Smooth muscle cell (in vitro differentiated cells): ENCODE results near the gene RPP25. TPM values are rescaled to one million over a fixed set of nuclear protein-coding genes. Genes with fewer than 3 reads are reported as not detected.

Experiments
- DNase-seq: peaks from one replicate; lab custom pipeline; 2025; ENCODE audit not compliant: unreplicated experiment; lab: John Stamatoyannopoulos, UW
- H2AFZ ChIP-seq: fragments of 200-600 bp; sonication (generic); 2 replicates; pipeline ENCODE4 v1.6.0; 2016; ENCODE audit warnings: antibody characterized with exemption, low read depth, mild to moderate bottlenecking
- H3F3A ChIP-seq: fragments of 200-600 bp; sonication (generic); 2 replicates; pipeline ENCODE4 v1.6.0; 2017; ENCODE audit warnings: antibody characterized with exemption, low read depth
- H3K27ac ChIP-seq: fragments of 200-600 bp; sonication (generic); 2 replicates; pipeline ENCODE4 v1.5.1; 2016; ENCODE audit warnings: low read depth, mild to moderate bottlenecking
- H3K27me3 ChIP-seq: fragments of 200-600 bp; sonication (generic); 2 replicates; pipeline ENCODE4 v1.6.1; 2016; ENCODE audit warnings: low read depth, mild to moderate bottlenecking
- H3K36me3 ChIP-seq: fragments of 200-600 bp; sonication (generic); 2 replicates; pipeline ENCODE4 v1.5.1; 2016; ENCODE audit warnings: low read depth
- H3K4me1 ChIP-seq: fragments of 200-600 bp; sonication (generic); 2 replicates; pipeline ENCODE4 v1.5.1; 2016; ENCODE audit warnings: low read depth
- H3K4me2 ChIP-seq: fragments of 200-600 bp; sonication (generic); 2 replicates; pipeline ENCODE4 v1.6.0; 2016; ENCODE audit warnings: mild to moderate bottlenecking
- H3K4me3 ChIP-seq: fragments of 200-600 bp; sonication (generic); 2 replicates; pipeline ENCODE4 v1.5.1; 2016; ENCODE audit warnings: mild to moderate bottlenecking
- H3K79me2 ChIP-seq: fragments of 200-600 bp; sonication (generic); 2 replicates; pipeline ENCODE4 v1.6.0; 2016; ENCODE audit warnings: low read depth, mild to moderate bottlenecking
- H3K9ac ChIP-seq: fragments of 200-600 bp; sonication (generic); 2 replicates; pipeline ENCODE4 v1.6.0; 2016; ENCODE audit warnings: low read depth
- H3K9me3 ChIP-seq: fragments of 200-600 bp; sonication (generic); replicated peaks from 2 replicates; pipeline ENCODE4 v1.5.1; 2016; ENCODE audit warnings: low read depth
- H4K20me1 ChIP-seq: fragments of 200-600 bp; sonication (generic); 2 replicates; pipeline ENCODE4 v1.6.0; 2016; ENCODE audit warnings: low read depth
- WGBS: methylation state at CpG from one replicate; pipeline ENCODE4 v1.1.7; 2016; ENCODE audit warnings: low lambda C conversion rate; 5-methylcytosine and 5-hydroxymethylcytosine counted together
- polyA plus RNA-seq: library from polyadenylated mRNA; unstranded; fragments of >200 nt; fragmentation: Nextera tagmentation; extraction: Ambion mirVana; gene quantifications from 2 replicates; pipeline ENCODE4 v1.2.1, GENCODE V29; 2016
- total RNA-seq: library from RNA; depleted of rRNA; stranded (reverse); fragments of >200 nt; gene quantifications from 2 replicates; pipeline ENCODE4 v1.2.3, GENCODE V29; 2014
- TF ChIP-seq, protein P1 (sequence below): fragments of 200-600 bp; sonication (generic); IDR thresholded peaks from 2 replicates; pipeline ENCODE4 v1.5.1; 2017; ENCODE audit warnings: borderline replicate concordance, mild to moderate bottlenecking, antibody characterized with exemption; ENCODE audit not compliant: insufficient read depth, poor library complexity, severe bottlenecking

Gene RPP25
- total and polyA plus RNA-seq, 2 experiments from 2014 or later = 8.7 to 26.2 TPM

DNA sequence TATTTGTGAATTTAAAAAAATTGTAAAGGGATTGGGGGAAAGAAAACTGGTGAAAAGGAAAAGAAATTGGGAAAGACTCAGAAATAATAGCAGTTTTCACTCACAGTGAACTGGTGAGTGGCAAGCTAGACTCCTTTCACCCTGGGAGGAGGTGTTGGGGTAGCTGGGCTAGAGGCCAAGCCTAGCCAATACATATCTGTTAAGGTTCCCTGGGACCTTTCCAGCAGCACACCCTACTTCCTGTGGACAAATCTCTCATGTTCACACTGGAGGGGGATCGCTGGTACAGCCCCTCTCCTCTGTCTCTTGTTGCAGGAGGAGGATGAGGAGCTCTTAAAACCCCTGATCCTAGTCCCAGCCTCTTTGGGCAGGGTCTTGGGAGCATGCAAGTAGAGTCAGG is 3.7 kb upstream of the RPP25 start:
- Histone ChIP-seq H2AFZ (no peak overlapping the region), H3K4me2 (no peak overlapping the region), H3K79me2 (no peaks in the 10 kb centered on the region), H3K9me3 (no peaks in the 10 kb centered on the region), H4K20me1 (no peaks in the 10 kb centered on the region), H3K36me3 (no peaks in the 10 kb centered on the region), H3K9ac (no peak overlapping the region), H3K27me3 (peaks cover 6% of the 10 kb centered on the region), H3K4me1 (peaks cover 16% of the 10 kb centered on the region), H3K27ac (no peak overlapping the region), H3F3A (peaks cover 7% of the 10 kb centered on the region), H3K4me3 (no peak overlapping the region)
- no peak for DNase-seq
- WGBS = 72% methylated on average over 1 of the region's 1 CpG
- TF ChIP-seq, protein P1, sequence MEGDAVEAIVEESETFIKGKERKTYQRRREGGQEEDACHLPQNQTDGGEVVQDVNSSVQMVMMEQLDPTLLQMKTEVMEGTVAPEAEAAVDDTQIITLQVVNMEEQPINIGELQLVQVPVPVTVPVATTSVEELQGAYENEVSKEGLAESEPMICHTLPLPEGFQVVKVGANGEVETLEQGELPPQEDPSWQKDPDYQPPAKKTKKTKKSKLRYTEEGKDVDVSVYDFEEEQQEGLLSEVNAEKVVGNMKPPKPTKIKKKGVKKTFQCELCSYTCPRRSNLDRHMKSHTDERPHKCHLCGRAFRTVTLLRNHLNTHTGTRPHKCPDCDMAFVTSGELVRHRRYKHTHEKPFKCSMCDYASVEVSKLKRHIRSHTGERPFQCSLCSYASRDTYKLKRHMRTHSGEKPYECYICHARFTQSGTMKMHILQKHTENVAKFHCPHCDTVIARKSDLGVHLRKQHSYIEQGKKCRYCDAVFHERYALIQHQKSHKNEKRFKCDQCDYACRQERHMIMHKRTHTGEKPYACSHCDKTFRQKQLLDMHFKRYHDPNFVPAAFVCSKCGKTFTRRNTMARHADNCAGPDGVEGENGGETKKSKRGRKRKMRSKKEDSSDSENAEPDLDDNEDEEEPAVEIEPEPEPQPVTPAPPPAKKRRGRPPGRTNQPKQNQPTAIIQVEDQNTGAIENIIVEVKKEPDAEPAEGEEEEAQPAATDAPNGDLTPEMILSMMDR = no peak

DNA sequence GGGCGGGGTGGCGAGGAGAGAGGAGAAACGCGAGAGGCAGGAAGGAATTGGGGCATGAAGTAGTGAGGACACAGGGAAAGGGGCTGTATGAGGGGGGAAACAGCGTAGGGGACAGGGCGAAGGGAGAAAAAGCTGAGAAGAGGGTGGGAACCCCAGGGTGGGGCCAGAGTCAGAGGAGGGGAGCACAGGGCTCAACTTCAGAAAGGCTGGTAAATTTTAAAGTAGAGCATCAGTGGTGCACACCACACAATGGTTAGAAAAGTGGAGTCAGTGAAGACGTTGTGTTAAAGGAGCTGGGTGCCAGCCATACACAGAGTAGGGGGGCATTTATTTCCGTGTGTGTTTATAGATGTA is 3.0 kb upstream of the RPP25 start:
- WGBS = 15% methylated on average over 2 of the region's 8 CpGs

DNA sequence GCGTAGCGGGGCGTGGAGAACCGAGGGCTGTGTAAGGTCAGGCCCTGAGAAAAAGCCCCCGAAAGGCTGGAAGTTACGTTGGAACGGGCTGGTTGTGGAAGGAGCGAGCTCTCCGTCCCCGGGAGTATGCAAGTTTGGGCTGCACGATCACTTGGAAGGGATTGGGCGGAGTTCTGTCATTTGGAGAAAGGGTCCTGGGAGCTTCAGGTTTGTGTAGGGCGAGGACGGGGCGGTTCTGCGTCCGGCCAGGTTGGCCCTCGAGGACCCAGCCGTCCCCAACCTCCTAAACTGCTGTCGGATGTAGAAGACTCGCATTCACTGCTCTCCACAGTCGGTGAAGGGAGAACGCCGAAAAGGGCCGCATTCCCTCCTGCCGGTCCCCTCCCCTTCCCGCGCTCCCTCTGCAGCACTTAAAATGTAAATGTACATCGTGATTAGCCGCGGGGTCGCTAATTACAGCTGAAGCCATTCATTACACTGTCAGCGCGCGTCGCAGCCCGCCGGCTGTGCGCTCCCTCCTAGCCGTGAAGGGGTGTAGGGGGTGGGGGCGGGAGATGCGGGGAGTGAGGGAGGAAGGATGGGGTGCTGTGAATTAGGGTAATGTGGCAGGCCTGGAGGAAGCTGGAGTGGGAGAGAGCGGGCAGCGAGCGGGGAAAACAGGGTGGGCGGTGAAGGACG is 2.5 kb upstream of the RPP25 start:
- WGBS = 3% methylated on average over 40 of the region's 47 CpGs
- H3K79me2 ChIP-seq = no peaks in the 10 kb centered on the region
- peak overlapping the region; percentile 96 for H3K4me2 ChIP-seq
- H2AFZ ChIP-seq = peak overlapping the region; percentile 78
- H3K36me3 ChIP-seq = no peaks in the 10 kb centered on the region
- H3K27ac ChIP-seq = no peak overlapping the region
- H3F3A ChIP-seq = peaks cover 11% of the 10 kb centered on the region
- DNase-seq = no peak
- TF ChIP-seq, protein P1 = no peak
- peak overlapping the region; percentile 60 for H3K4me3 ChIP-seq
- peaks cover 23% of the 10 kb centered on the region for H3K4me1 ChIP-seq
- H4K20me1 ChIP-seq = peaks cover 3% of the 10 kb centered on the region
- H3K9me3 ChIP-seq = no peaks in the 10 kb centered on the region
- H3K27me3 ChIP-seq = peaks cover 6% of the 10 kb centered on the region
- no peak overlapping the region for H3K9ac ChIP-seq

More for the DNA sequence above, 3.0 kb upstream of the RPP25 start:
- no peaks in the 10 kb centered on the region for H4K20me1 ChIP-seq
- H3K4me1 ChIP-seq = peaks cover 23% of the 10 kb centered on the region
- TF ChIP-seq, protein P1 = no peak
- no peak overlapping the region for H2AFZ ChIP-seq
- DNase-seq = no peak
- peaks cover 11% of the 10 kb centered on the region for H3F3A ChIP-seq
- no peaks in the 10 kb centered on the region for H3K36me3 ChIP-seq
- H3K79me2 ChIP-seq = no peaks in the 10 kb centered on the region
- H3K27ac ChIP-seq = no peak overlapping the region
- H3K4me2 ChIP-seq = peak overlapping the region; percentile 96
- peak overlapping the region; percentile 60 for H3K4me3 ChIP-seq
- H3K9me3 ChIP-seq = no peaks in the 10 kb centered on the region
- H3K9ac ChIP-seq = no peak overlapping the region
- H3K27me3 ChIP-seq = peaks cover 6% of the 10 kb centered on the region
